Ovary (tissue), 3 donors: Measurements from ENCODE around the gene CTNNBIP1.

Source experiments
- CTCF ChIP-seq, 3 donors: fragments of 450-650 bp in 2 of 3; fragments of 200-600 bp in 1 of 3; IDR thresholded peaks; one replicate each; pipeline versions ENCODE4 v1.5.1 to v1.8.0; 2016 to 2022; ENCODE audit warnings: antibody characterized with exemption in 3 of 3, mild to moderate bottlenecking in 1 of 3
- POLR2A ChIP-seq: fragments of 450-650 bp; IDR thresholded peaks from one replicate; pipeline ENCODE4 v1.6.1; 2017; ENCODE audit warnings: antibody characterized with exemption, mild to moderate bottlenecking, moderate library complexity
- donor health status: DM: no; HTN: no; CAD: no.

DNA sequence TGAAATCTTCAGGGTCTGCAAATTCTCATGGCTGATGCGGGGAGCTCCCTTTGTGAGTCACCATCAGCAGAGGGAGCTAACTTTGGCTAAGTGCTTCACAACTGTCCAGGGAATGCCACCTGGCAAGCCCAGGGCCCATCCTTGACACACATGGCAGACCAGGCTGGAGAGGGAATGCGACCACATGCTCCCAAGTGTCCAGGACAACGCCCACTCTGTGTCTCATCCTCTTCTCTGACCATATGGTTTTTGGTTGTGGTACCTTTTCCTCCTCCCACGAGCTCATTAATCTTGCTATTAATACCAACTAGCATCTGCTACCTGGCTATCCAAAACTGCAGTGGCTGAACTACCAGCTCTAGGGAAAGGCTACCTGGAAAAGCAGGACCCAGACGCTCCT lies 49.2 kb downstream of the CTNNBIP1 start:
- TF ChIP-seq CTCF (IDR thresholded peaks at IDR 0.05): no peak
- no peak for TF ChIP-seq POLR2A
